IPS-20b (cell line): Measurements from ENCODE around the gene HNRNPK.
"Not testable (repeated sequence)": the region's sequence is repeated elsewhere in the genome, so short reads cannot be mapped to it uniquely, and the experiment has no call there.

Experiments
- H3K27ac ChIP-seq: one replicate; pipeline ENCODE4 v1.5.1; 2013; ENCODE audit warnings: low read length
- H3K27me3 ChIP-seq: 2 replicates; pipeline ENCODE4 v1.6.1; 2013; ENCODE audit warnings: mild to moderate bottlenecking, low read length, inconsistent platforms; ENCODE audit not compliant: insufficient read depth
- H3K36me3 ChIP-seq: 2 replicates; pipeline ENCODE4 v1.6.1; 2013; ENCODE audit warnings: low read depth, mild to moderate bottlenecking, inconsistent platforms, low read length, moderate library complexity; ENCODE audit not compliant: insufficient read depth
- H3K4me1 ChIP-seq: 2 replicates; pipeline ENCODE4 v1.6.1; 2013; ENCODE audit warnings: mild to moderate bottlenecking, control low read depth, inconsistent platforms, low read length, moderate library complexity; ENCODE audit not compliant: insufficient read depth
- H3K4me3 ChIP-seq: 2 replicates; pipeline ENCODE4 v1.5.1; 2013; ENCODE audit warnings: mild to moderate bottlenecking, low read length, inconsistent platforms
- H3K9ac ChIP-seq: 2 replicates; pipeline ENCODE4 v1.6.1; 2013; ENCODE audit warnings: low read depth, mild to moderate bottlenecking, inconsistent platforms, low read length, moderate library complexity
- H3K9me3 ChIP-seq: 2 replicates; pipeline ENCODE4 v1.6.1; 2013; ENCODE audit warnings: mild to moderate bottlenecking, low read depth, low read length, inconsistent platforms; ENCODE audit not compliant: insufficient read depth

HNRNPK gene

GRCh38 chr9:83956086-83956435 lies 24.0 kb downstream of the HNRNPK start:
- no peaks in the 10 kb centered on the region for H3K36me3 ChIP-seq
- peaks cover 7% of the 10 kb centered on the region; the same call in 1 of the 2 replicates for H3K27me3 ChIP-seq
- H3K4me1 ChIP-seq = no peaks in the 10 kb centered on the region
- peak overlapping the region; percentile 69; the same call in 1 of the 2 replicates for H3K9ac ChIP-seq
- H3K4me3 ChIP-seq = peak overlapping the region; percentile 73; the same call in 1 of the 2 replicates
- H3K27ac ChIP-seq = no peak overlapping the region
- H3K9me3 ChIP-seq = no peaks in the 10 kb centered on the region

- H3K36me3 ChIP-seq, H3K9me3 ChIP-seq, H3K4me3 ChIP-seq, H3K9ac ChIP-seq, H3K4me1 ChIP-seq, H3K27ac ChIP-seq, H3K27me3 ChIP-seq: not testable (repeated sequence)
These were observed 31.9 kb downstream of the HNRNPK start for GRCh38 chr9:83948096-83948495.

DNA sequence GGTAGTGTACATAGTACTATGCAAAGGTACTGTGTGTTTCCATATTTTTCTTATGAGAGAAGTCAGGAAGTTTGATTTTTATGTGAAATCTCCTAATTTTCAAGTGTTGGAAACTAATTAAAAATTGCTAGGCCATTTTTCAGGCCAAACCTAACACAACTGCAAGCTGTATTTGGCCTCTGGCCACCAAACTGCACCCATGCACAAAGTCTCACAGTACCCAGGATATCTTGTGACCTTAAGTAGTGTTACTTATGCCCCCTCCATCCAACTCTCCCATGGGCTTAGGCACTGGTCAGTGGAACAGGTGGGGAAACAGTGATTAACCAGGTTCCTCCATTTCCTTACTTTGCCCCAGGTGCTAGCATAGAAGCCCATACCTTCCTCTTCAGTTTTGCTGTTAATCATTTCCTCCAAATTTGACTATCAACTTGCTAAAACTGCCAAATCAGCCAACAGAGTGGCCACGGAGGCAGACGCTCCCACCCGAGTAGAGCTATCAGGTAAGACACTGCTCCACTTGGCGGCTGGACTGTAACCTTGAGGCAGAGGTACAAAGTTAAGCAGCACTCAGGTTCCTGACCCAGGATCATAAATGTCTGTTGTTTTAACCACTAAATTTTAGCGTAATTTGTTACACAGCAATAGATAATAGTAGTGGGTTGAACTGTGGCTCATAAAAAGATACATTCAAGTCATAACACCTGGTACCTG lies 39.3 kb downstream of the HNRNPK start:
- Histone ChIP-seq H3K4me3 (no peak overlapping the region), H3K4me1 (no peaks in the 10 kb centered on the region), H3K9ac (no peak overlapping the region), H3K27ac (no peak overlapping the region), H3K27me3 (no peaks in the 10 kb centered on the region), H3K9me3 (no peaks in the 10 kb centered on the region), H3K36me3 (peaks cover 3% of the 10 kb centered on the region; the same call in 1 of the 2 replicates)

DNA sequence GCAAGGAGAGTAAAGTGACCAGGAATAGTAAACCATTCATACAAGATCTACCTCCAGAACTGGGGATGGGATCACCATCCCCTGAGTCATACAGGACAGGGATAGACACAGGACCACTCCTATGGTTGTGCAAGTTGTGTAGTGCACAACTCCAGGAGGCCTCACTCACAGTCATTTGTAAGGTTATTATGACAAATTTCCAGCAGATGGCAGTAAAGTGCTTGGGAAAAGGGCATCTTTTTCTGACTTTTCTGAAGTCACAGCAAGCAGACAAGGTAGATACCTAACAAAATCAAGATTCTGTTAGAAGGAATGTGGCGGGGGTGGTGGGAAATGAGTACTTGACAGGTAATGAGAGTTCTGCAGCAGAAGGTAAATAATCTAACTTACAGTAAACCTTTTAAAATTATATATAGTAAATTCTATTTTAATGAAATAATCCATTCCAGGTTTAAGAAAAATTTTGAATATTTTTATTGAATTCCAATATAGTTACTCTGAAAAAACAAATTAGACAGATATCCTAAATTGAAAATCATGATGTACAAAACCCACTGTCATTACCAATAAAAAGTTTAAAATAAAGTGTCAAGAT lies 42.1 kb downstream of the HNRNPK start:
- Histone ChIP-seq H3K4me3 (no peak overlapping the region), H3K9ac (no peak overlapping the region), H3K27ac (no peak overlapping the region), H3K4me1 (peaks cover 2% of the 10 kb centered on the region; the same call in 1 of the 2 replicates), H3K9me3 (no peaks in the 10 kb centered on the region), H3K27me3 (no peaks in the 10 kb centered on the region), H3K36me3 (peaks cover 3% of the 10 kb centered on the region; the same call in 1 of the 2 replicates)

DNA sequence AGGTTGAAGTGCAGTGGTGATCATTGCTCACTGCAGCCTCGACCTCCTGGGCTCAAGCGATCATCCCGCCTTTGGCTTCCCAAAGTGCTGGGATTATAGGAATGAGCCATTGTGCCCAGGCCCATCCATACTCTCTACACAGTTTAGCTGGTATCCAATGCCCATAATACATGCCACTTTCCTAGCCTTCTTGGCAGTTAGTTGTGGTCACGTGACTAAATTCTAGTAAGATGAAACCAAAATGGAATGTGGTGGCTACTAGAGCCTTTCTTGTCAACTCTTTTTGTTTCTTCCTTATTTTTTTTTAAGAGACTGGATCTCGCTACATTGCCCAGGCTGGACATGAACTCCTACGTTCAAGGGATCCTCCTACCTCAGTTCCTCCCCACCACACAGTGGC lies 43.5 kb downstream of the HNRNPK start:
- no peak overlapping the region for H3K4me3 ChIP-seq
- H3K9me3 ChIP-seq = no peaks in the 10 kb centered on the region
- H3K4me1 ChIP-seq = peaks cover 2% of the 10 kb centered on the region; the same call in 1 of the 2 replicates
- H3K27me3 ChIP-seq = no peaks in the 10 kb centered on the region
- no peak overlapping the region for H3K27ac ChIP-seq
- no peaks in the 10 kb centered on the region for H3K36me3 ChIP-seq
- no peak overlapping the region for H3K9ac ChIP-seq

- no peaks in the 10 kb centered on the region for H3K9me3 ChIP-seq
- H3K4me3 ChIP-seq = no peak overlapping the region
- peaks cover 2% of the 10 kb centered on the region; the same call in 1 of the 2 replicates for H3K4me1 ChIP-seq
- no peak overlapping the region for H3K27ac ChIP-seq
- no peaks in the 10 kb centered on the region for H3K36me3 ChIP-seq
- H3K9ac ChIP-seq = no peak overlapping the region
- no peaks in the 10 kb centered on the region for H3K27me3 ChIP-seq
These were observed 44.6 kb downstream of the HNRNPK start for GRCh38 chr9:83935276-83935935.

DNA sequence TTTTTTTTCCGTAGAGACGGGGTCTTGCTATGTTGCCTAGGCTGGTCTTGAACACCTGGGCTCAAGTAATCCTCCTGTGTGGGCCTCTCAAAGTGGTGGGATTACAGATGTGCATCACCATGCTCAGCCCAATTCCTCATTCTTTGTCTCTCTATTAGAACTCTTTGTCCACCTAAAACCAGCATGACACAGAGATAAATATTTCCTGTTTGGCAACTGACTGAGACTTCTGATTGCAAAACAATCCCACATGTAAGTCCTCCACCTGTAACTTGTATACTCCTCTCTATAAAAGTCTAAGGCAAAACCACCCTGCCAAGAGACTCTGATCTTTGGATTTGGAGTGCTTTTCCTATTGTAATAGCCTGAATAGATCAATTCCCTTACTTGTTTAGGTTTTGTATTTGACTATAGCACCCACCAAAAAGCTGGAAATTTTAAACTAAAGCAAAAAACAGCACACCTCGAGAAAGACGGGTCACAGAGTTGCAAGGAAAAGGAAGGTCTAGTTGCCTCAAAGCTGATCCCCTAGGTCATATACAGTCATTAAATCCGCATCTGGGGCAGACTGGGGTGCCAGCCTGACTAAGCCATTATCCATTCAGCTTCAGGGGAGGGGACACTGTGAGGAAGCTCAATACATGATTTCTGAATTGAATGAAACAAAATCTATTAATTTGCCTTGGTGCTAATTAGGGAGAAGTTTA lies 45.3 kb downstream of the HNRNPK start:
- Histone ChIP-seq H3K4me3 (no peak overlapping the region), H3K4me1 (peaks cover 2% of the 10 kb centered on the region; the same call in 1 of the 2 replicates), H3K27ac (no peak overlapping the region), H3K36me3 (no peaks in the 10 kb centered on the region), H3K9me3 (no peaks in the 10 kb centered on the region), H3K9ac (no peak overlapping the region), H3K27me3 (no peaks in the 10 kb centered on the region)

GRCh38 chr9:83933790-83934189 lies 46.2 kb downstream of the HNRNPK start:
- H3K9ac ChIP-seq = no peak overlapping the region
- H3K4me3 ChIP-seq = no peak overlapping the region
- H3K36me3 ChIP-seq = no peaks in the 10 kb centered on the region
- no peaks in the 10 kb centered on the region for H3K9me3 ChIP-seq
- H3K27me3 ChIP-seq = no peaks in the 10 kb centered on the region
- H3K27ac ChIP-seq = no peak overlapping the region
- peaks cover 2% of the 10 kb centered on the region; the same call in 1 of the 2 replicates for H3K4me1 ChIP-seq

- Histone ChIP-seq H3K9me3 (no peaks in the 10 kb centered on the region), H3K27ac (no peak overlapping the region), H3K9ac (no peak overlapping the region), H3K36me3 (no peaks in the 10 kb centered on the region), H3K4me3 (no peak overlapping the region), H3K4me1 (peaks cover 2% of the 10 kb centered on the region; the same call in 1 of the 2 replicates), H3K27me3 (no peaks in the 10 kb centered on the region)
These were observed 47.2 kb downstream of the HNRNPK start for GRCh38 chr9:83932851-83933250.

- H3K27me3 ChIP-seq = no peaks in the 10 kb centered on the region
- H3K36me3 ChIP-seq = no peaks in the 10 kb centered on the region
- H3K9ac ChIP-seq = no peak overlapping the region
- H3K27ac ChIP-seq = no peak overlapping the region
- no peaks in the 10 kb centered on the region for H3K9me3 ChIP-seq
- no peak overlapping the region for H3K4me3 ChIP-seq
- peaks cover 2% of the 10 kb centered on the region; the same call in 1 of the 2 replicates for H3K4me1 ChIP-seq
These were observed 48.0 kb downstream of the HNRNPK start for GRCh38 chr9:83932011-83932410.

GRCh38 chr9:83930881-83931280 lies 49.1 kb downstream of the HNRNPK start:
- Histone ChIP-seq H3K27ac (no peak overlapping the region), H3K4me1 (peaks cover 2% of the 10 kb centered on the region; the same call in 1 of the 2 replicates), H3K9me3 (no peaks in the 10 kb centered on the region), H3K27me3 (no peaks in the 10 kb centered on the region), H3K9ac (no peak overlapping the region), H3K36me3 (no peaks in the 10 kb centered on the region), H3K4me3 (no peak overlapping the region)
